ENCODE results near the gene GPR132. TPM values are rescaled to one million over a fixed set of nuclear protein-coding genes. Genes with fewer than 3 reads are reported as not detected.
"Not testable (repeated sequence)": the region's sequence is repeated elsewhere in the genome, so short reads cannot be mapped to it uniquely, and the experiment has no call there.

Gene GPR132
- total RNA-seq, 1 donor from 2014 or later, result under 0.01 TPM

DNA sequence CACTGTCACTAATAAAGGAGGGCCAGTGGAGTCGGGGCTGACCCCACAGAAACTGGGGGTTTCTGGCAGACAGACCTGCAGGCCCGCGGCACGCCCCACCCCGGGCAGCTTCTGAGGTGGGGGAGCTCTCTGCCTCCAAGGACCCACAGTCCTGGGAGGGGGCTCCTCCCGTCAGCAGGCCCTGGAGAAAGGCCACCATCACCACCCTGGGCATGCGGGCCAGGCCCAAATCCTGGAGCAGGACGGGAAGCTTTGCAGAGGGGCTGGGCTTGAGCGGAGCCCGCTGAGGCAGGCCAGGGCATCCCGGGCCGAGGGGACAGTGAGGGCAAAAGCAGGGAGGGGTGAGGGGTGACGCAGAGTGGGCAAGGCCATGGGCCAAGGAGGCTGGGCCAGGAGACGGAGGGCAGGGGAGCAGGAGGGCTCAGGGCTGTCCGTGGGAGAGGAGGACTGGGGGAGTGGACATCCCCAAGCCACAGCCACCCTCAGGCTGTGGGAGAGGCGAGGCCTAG is 11.1 kb upstream of the GPR132 start:
- no peak for DNase-seq (ENCODE audit: low read depth in 2 of 2)

DNA sequence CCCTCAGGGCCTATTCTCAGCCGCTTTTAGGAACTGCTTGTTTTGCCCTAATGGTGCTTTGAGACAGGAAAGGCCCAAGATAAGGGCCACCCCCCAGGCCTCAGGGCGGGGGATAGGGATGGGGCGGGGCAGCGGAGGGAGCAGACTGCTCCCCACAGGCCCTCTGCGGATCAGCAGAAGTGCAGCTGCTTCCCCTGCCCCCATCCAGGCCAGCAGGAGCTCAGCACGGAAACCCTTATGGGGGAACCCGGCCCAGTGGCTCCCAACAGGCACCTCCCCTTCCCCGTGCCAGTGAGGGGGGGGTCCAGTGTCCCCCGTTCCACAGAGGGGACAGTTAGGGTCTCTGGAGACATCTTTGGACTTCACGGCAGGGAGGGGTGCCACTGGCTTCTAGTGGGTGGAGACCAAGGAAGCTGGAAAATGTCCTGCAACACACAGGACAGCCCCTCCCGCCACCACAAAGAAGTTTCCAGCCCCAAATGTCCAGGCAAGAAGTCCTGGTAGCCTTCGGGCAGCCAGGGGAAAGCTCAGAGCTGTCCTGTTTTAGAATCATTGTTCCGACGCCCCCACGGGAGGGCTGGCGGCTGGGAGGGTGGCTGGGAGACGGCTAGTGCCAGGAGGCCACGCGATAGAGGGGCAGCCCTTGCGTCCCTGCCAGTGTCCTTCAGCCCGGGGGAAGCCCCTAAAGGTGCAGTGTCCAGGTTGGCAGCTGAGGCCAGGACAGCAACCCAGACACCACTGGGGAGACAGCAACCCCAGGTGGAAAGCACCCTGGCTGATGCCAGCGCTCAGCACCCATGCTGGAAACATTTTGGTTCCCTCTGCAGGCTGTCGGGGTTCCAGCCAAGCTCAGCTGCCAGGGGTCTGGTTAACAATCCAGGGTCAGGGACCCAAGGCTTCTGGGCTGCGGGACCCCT is 10.4 kb upstream of the GPR132 start:
- DNase-seq (ENCODE audit: low read depth in 2 of 2), result no peak

GRCh38 chr14:105074601-105075053 is 9.4 kb upstream of the GPR132 start:
- DNase-seq (ENCODE audit: low read depth in 2 of 2), result no peak

GRCh38 chr14:105073720-105074600 is 8.7 kb upstream of the GPR132 start:
- DNase-seq (ENCODE audit: low read depth in 2 of 2), result no peak

GRCh38 chr14:105072892-105073719 is 7.9 kb upstream of the GPR132 start:
- DNase-seq (ENCODE audit: low read depth in 2 of 2), result no peak

DNA sequence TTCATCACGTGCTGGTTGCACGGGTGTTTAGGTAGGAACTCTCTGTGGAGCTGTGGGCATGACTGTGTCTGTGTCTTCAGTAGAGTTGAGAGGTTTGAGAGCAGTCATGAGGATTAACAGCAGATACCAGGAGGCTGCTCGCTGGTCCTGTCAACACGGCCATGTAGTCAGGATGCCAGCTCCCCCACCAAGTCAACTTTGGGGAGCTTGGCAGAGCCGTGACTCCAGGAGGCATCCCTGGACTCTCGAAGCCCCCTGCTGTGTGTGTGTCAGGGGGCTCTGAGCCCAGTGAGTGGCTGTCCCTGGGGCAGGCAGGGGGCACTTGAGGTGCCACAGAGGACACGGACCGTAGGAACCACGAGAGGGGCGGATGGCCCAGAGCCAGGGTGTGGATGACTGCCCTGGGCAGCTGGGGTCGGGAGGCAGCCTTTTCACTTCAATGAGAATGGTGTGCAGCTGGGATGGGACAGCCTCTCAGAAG is 7.2 kb upstream of the GPR132 start:
- no peak for DNase-seq (ENCODE audit: low read depth in 2 of 2)

- no peak for DNase-seq (ENCODE audit: low read depth in 2 of 2)
These were observed 6.7 kb upstream of the GPR132 start for GRCh38 chr14:105071942-105072341.

- no peak for DNase-seq (ENCODE audit: low read depth in 2 of 2)
These were observed 6.1 kb upstream of the GPR132 start for GRCh38 chr14:105071326-105071725.

- DNase-seq (ENCODE audit: low read depth in 2 of 2), result no peak
These were observed 5.5 kb upstream of the GPR132 start for GRCh38 chr14:105070760-105071137.

DNA sequence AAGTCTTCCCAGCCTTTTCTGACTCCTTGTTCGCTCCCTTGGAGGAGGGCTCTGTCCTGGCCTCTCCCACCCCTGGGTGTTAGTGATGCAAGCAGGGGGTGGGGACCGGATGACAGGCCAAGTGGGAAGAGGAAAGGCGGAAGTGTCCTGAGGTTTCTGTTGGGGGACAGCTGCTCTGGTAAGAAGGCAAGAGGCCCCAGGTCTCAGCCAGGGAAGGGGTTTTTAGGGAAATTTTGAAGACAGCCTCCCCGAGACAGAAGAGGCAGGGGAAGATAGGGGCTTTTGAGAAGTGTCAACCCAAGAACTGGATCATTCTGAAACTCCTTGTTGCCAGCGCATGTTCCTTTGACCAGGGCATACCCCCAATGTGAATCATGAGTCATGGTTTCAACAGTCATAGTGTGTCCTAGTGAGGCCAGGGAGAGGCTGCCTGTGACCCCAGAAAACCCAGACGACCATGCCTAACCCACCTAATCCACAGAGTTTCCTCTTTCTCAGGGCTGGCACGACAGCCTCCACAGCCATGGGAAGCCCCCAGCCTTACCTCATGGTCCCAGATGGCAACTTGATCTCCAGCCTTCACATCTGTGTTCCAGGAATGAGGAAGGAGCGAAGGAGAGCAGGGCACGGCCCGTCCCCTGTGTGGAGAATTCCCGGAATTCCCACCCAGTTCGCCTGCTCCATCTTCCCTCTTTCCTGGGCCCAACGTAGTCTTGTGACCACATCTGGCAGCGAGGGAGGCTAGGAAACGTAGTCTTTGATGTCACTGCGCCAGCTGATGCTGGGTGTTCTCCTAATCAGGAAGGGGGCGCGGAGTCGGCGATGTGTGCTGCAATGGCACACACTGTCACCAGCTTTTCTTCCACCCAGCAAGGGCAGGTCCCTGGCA is 4.9 kb upstream of the GPR132 start:
- no peak for DNase-seq (ENCODE audit: low read depth in 2 of 2)

GRCh38 chr14:105069522-105069870 is 4.3 kb upstream of the GPR132 start:
- DNase-seq (ENCODE audit: low read depth in 2 of 2), result no peak

GRCh38 chr14:105068818-105069217 is 3.6 kb upstream of the GPR132 start:
- no peak for DNase-seq (ENCODE audit: low read depth in 2 of 2)

DNA sequence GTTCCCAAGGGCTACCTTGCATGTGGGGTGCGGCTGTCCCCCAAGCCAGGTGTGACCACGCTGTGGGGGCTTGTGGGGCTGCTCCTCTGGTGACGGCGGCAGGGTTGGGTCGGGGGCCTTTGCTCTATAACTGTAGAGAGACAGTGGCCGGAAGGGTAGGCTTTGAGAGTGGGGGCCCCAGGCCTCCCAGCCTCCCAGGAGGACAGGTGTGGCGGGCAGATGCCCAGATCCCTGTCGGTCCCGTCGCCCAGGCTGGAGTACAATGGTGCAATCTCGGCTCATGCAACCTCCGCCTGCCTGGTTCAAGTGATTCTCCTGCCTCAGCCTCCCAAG is 2.7 kb upstream of the GPR132 start:
- no peak for DNase-seq (ENCODE audit: low read depth in 2 of 2)

DNA sequence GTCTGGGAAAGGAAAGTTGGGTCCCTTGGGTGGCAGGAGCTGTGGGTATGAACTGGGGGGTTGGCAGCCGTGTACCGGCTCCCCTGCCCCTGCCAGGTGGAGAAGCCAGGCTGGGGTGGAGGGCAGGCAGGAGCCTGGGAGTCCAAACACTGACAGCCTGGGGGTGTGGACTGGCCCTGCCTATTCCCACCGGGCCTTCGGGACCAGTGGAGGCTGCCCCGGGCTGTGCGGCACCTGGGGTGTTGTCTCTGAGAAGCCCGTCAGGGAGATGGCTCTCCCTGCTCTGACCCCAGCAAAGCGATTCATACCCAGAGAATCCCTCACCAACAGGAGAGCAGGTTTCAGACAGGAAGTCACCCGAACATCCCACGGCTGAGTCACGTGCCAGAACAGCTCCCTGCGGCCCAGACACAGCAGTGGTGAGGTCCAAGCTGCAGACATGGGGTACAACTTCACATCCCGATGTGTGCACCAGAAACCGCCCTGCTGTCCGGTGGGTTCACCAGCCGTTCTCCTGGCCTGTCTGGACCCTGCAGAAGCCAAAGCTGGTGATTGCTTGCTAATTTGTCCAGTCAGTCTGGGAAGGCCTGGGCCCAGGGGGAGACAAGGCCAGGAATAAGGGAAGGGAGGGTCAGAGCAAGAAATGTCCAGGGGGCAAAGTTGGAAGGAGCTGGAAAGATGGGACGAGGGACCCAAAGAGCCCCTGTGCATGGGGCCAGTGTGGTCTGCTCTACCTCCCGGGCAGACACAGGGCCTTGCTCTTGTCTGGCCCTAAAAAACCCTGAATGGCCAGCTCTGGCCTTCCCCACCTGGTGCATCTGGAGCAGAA is 2.1 kb upstream of the GPR132 start:
- no peak for DNase-seq (ENCODE audit: low read depth in 2 of 2)

DNA sequence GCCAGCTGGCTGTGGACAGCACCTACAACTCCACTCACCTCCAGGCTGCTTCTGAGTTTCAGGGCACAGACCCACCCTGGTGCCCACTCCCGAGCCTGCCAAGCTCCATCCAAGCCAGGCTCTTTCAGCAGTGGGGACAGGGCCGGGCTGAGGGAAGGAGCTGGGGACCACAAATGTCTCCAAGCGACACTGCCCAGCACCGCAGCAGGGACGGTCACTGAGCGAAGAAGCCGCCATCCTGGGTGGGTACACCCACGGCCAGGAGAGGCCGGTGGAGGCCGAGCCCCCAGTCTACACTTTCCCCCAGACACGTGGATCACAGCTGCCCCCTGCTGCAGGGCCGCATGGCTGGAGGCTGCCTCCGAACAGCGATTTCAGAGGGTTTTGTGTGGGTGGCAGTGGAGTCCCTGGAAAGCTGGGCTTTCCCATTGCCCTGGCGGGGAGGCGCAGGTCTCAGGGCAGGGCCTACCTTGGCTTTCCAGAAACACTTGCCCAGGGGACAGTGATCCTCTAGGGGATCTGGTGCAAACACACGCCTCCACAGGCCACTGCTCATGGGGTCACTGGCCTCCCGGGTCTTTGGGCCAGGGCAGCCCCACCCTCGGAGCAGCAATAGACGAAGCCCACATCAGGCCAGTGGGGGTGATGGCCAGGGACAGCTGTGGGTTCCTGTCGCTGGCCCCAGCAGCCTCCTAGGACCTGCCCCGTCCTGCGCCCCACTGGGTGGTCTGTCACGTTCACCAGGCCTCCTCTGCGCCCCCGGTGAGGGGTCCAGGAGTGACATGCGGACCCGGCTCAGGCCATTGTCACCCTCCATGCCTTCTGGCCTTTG is 1.2 kb upstream of the GPR132 start:
- no peak for DNase-seq (ENCODE audit: low read depth in 2 of 2)

GRCh38 chr14:105064721-105065143 is 498 bp downstream of the GPR132 start:
- DNase-seq (ENCODE audit: low read depth in 2 of 2), result no peak

DNA sequence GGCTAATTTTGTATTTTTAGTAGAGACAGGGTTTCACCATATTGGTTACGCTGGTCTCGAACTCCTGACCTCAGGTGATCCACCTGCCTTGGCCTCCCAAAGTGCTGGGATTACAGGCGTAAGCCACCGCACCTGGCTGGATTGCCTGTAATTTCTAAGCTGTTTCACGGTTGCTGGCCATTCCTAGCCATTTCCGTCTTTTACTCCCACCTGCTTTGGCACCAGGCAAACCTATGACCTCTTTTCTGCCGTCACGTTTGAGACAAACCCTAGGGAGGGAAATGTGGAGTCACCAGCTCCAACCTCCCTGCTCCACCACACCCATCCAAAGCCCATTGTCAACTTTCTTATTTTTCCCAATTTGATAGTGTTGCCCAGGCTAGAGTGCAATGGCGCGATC is 1.2 kb downstream of the GPR132 start:
- no peak for DNase-seq (ENCODE audit: low read depth in 2 of 2)

- not testable (repeated sequence) for DNase-seq (ENCODE audit: low read depth in 2 of 2)
These were observed 1.7 kb downstream of the GPR132 start for GRCh38 chr14:105063506-105063905.

DNA sequence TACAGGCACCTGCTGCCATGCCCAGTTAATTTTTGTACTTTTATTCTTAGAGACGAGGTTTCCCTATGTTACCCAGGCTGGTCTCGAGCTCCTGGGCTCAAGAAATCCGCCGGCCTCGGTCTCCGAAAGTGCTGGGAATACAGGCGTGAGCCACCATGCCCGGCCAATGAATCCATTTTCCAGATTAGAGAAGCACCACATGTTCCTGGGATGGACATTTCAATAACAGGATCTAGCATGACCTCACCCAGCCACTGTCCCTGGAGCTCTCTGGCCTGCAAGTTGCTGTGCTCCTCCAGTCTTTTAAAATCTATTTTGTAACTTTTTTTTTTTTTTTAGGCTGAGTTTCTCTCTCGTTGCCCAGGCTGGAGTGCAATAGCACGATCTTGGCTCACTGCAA is 2.2 kb downstream of the GPR132 start:
- DNase-seq (ENCODE audit: low read depth in 2 of 2), result no peak
